OCI-LY1 (cell line): ENCODE results near the gene HGFAC.

Experiments used
- H2AFZ ChIP-seq: fragments of 200-600 bp; sonication (generic), shearing (Covaris generic); 2 replicates; pipeline ENCODE4 v1.6.0; 2014; ENCODE audit warnings: antibody characterized with exemption, mild to moderate bottlenecking, low read length
- H3F3A ChIP-seq: fragments of 200-600 bp; sonication (generic), shearing (Covaris generic); 2 replicates; pipeline ENCODE4 v1.6.0; 2014; ENCODE audit warnings: mild to moderate bottlenecking, antibody characterized with exemption, low read length, moderate library complexity; ENCODE audit not compliant: insufficient read depth
- H3K27ac ChIP-seq: fragments of 200-600 bp; sonication (generic); 2 replicates; pipeline ENCODE4 v1.5.1; 2014; ENCODE audit warnings: low read length, mixed run types, mild to moderate bottlenecking, low read depth; ENCODE audit not compliant: poor library complexity, severe bottlenecking
- H3K27me3 ChIP-seq: fragments of 200-600 bp; sonication (generic); 2 replicates; pipeline ENCODE4 v1.6.0; 2014; ENCODE audit warnings: antibody characterized with exemption, mild to moderate bottlenecking, low read length, moderate library complexity; ENCODE audit not compliant: insufficient read depth
- H3K36me3 ChIP-seq: fragments of 200-600 bp; sonication (generic); 2 replicates; pipeline ENCODE4 v1.6.1; 2014; ENCODE audit warnings: mild to moderate bottlenecking, antibody characterized with exemption, low read length, moderate library complexity, mixed read lengths; ENCODE audit not compliant: insufficient read depth
- H3K4me1 ChIP-seq: fragments of 200-600 bp; sonication (generic); 2 replicates; pipeline ENCODE4 v1.5.1; 2014; ENCODE audit warnings: mild to moderate bottlenecking, low read length, moderate library complexity; ENCODE audit not compliant: insufficient read depth, severe bottlenecking
- H3K4me2 ChIP-seq: fragments of 200-600 bp; sonication (generic), shearing (Covaris generic); 2 replicates; pipeline ENCODE4 v1.6.1; 2014; ENCODE audit warnings: low read length
- H3K4me3 ChIP-seq: fragments of 200-600 bp; sonication (generic); 2 replicates; pipeline ENCODE4 v1.5.1; 2014; ENCODE audit warnings: low read length, low read depth, mild to moderate bottlenecking, mixed read lengths; ENCODE audit not compliant: poor library complexity, severe bottlenecking
- H3K79me2 ChIP-seq: fragments of 200-600 bp; shearing (Covaris generic); 2 replicates; pipeline ENCODE4 v1.6.1; 2016; ENCODE audit warnings: mixed run types, low read length, mixed read lengths; ENCODE audit not compliant: insufficient read depth
- H3K9ac ChIP-seq: fragments of 200-600 bp; sonication (generic), shearing (Covaris generic); 2 replicates; pipeline ENCODE4 v1.6.1; 2014; ENCODE audit warnings: mild to moderate bottlenecking, low read length, mixed read lengths
- H3K9me2 ChIP-seq: fragments of 200-600 bp; sonication (generic), shearing (Covaris generic); 2 replicates; pipeline ENCODE4 v1.6.1; 2014; ENCODE audit warnings: low read depth, mild to moderate bottlenecking, low read length, mixed read lengths
- H3K9me3 ChIP-seq: fragments of 200-600 bp; shearing (Covaris generic); 2 replicates; pipeline ENCODE4 v1.6.1; 2014; ENCODE audit warnings: low read length, mixed read lengths
- H4K20me1 ChIP-seq: fragments of 200-600 bp; sonication (generic), shearing (Covaris generic); 2 replicates; pipeline ENCODE4 v1.6.0; 2016; ENCODE audit warnings: mild to moderate bottlenecking, low read length; ENCODE audit not compliant: insufficient read depth
- EZH2 ChIP-seq: fragments of 200-600 bp; sonication (generic), shearing (Covaris generic); IDR thresholded peaks from 2 replicates; pipeline ENCODE4 v1.8.0; 2017; ENCODE audit warnings: borderline replicate concordance, mixed run types, mild to moderate bottlenecking, antibody characterized with exemption, low read length, moderate library complexity, mixed read lengths
- TF ChIP-seq, protein P1 (sequence below): fragments of 200-600 bp; sonication (generic), shearing (Covaris generic); IDR thresholded peaks from 2 replicates; pipeline ENCODE4 v1.5.1; 2017; ENCODE audit warnings: mild to moderate bottlenecking, antibody characterized with exemption, low read length, moderate library complexity, mixed read lengths

Gene HGFAC

GRCh38 chr4:3424522-3425095 is 17.2 kb upstream of the HGFAC start:
- H3K4me1 ChIP-seq, result no peaks in the 10 kb centered on the region
- H3K27me3 ChIP-seq, result no peaks in the 10 kb centered on the region
- no peak overlapping the region for H2AFZ ChIP-seq
- no peak for TF ChIP-seq EZH2
- TF ChIP-seq, protein P1, sequence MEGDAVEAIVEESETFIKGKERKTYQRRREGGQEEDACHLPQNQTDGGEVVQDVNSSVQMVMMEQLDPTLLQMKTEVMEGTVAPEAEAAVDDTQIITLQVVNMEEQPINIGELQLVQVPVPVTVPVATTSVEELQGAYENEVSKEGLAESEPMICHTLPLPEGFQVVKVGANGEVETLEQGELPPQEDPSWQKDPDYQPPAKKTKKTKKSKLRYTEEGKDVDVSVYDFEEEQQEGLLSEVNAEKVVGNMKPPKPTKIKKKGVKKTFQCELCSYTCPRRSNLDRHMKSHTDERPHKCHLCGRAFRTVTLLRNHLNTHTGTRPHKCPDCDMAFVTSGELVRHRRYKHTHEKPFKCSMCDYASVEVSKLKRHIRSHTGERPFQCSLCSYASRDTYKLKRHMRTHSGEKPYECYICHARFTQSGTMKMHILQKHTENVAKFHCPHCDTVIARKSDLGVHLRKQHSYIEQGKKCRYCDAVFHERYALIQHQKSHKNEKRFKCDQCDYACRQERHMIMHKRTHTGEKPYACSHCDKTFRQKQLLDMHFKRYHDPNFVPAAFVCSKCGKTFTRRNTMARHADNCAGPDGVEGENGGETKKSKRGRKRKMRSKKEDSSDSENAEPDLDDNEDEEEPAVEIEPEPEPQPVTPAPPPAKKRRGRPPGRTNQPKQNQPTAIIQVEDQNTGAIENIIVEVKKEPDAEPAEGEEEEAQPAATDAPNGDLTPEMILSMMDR, result no peak
- no peaks in the 10 kb centered on the region for H3K36me3 ChIP-seq
- H3F3A ChIP-seq, result no peaks in the 10 kb centered on the region
- H3K9ac ChIP-seq, result no peak overlapping the region
- no peak overlapping the region for H3K4me2 ChIP-seq
- no peaks in the 10 kb centered on the region for H3K9me3 ChIP-seq
- H3K27ac ChIP-seq, result no peak overlapping the region
- H3K9me2 ChIP-seq, result no peaks in the 10 kb centered on the region
- no peaks in the 10 kb centered on the region for H3K79me2 ChIP-seq
- no peak overlapping the region for H3K4me3 ChIP-seq
- no peaks in the 10 kb centered on the region for H4K20me1 ChIP-seq

- H3K4me2 ChIP-seq, result no peak overlapping the region
Measured at GRCh38 chr4:3426465-3427133, 15.2 kb upstream of the HGFAC start.

GRCh38 chr4:3427134-3427476 is 14.7 kb upstream of the HGFAC start:
- Histone ChIP-seq H3K4me2 (no peak overlapping the region), H3K9ac (no peak overlapping the region)

More at GRCh38 chr4:3426465-3427133, 15.2 kb upstream of the HGFAC start:
- no peaks in the 10 kb centered on the region for H3K27me3 ChIP-seq
- H3F3A ChIP-seq, result no peaks in the 10 kb centered on the region
- H3K9me2 ChIP-seq, result no peaks in the 10 kb centered on the region
- H3K27ac ChIP-seq, result no peak overlapping the region
- H3K4me1 ChIP-seq, result no peaks in the 10 kb centered on the region
- no peaks in the 10 kb centered on the region for H3K36me3 ChIP-seq
- no peak overlapping the region for H2AFZ ChIP-seq
- H3K9ac ChIP-seq, result no peak overlapping the region
- H3K9me3 ChIP-seq, result no peaks in the 10 kb centered on the region
- no peaks in the 10 kb centered on the region for H4K20me1 ChIP-seq
- no peaks in the 10 kb centered on the region for H3K79me2 ChIP-seq
- TF ChIP-seq, protein P1, result no peak
- TF ChIP-seq EZH2, result no peak
- no peak overlapping the region for H3K4me3 ChIP-seq

More at GRCh38 chr4:3427134-3427476, 14.7 kb upstream of the HGFAC start:
- Histone ChIP-seq H3K4me3 (no peak overlapping the region), H3F3A (no peaks in the 10 kb centered on the region), H3K27ac (no peak overlapping the region), H3K4me1 (no peaks in the 10 kb centered on the region), H3K36me3 (no peaks in the 10 kb centered on the region), H3K79me2 (no peaks in the 10 kb centered on the region), H4K20me1 (no peaks in the 10 kb centered on the region), H3K27me3 (no peaks in the 10 kb centered on the region), H2AFZ (no peak overlapping the region), H3K9me2 (no peaks in the 10 kb centered on the region), H3K9me3 (no peaks in the 10 kb centered on the region)
- TF ChIP-seq EZH2, result no peak
- TF ChIP-seq, protein P1, result no peak
